Breast epithelium (tissue), 3 donors: ENCODE results near the gene COBLL1.

Experiments
- CTCF ChIP-seq, 3 donors: fragments of 450-650 bp; IDR thresholded peaks; one replicate each; pipeline ENCODE4 v1.5.1; 2016 to 2017; ENCODE audit warnings: antibody characterized with exemption in 3 of 3, mild to moderate bottlenecking in 3 of 3, moderate library complexity in 3 of 3
- POLR2A ChIP-seq: fragments of 450-650 bp; IDR thresholded peaks from one replicate; pipeline ENCODE4 v1.6.1; 2016; ENCODE audit warnings: antibody characterized with exemption, mild to moderate bottlenecking, moderate library complexity
- POLR2AphosphoS5 ChIP-seq, 3 donors: sonication (generic); formaldehyde crosslinking; IDR thresholded peaks; one replicate each; pipeline ENCODE4 v1.6.1; 2017; ENCODE audit warnings: antibody characterized with exemption in 3 of 3

GRCh38 chr2:164877169-164877568 lies 35.5 kb upstream of the COBLL1 start:
- TF ChIP-seq POLR2AphosphoS5 (IDR thresholded peaks at IDR 0.05) (no peak), POLR2A (no peak), CTCF (IDR thresholded peaks at IDR 0.05) (no peak)
